GM21390 (cell line): Measurements from ENCODE around the gene CAPZA1.

Experiments used
- ATAC-seq: cut with Tn5 transposase; IDR thresholded peaks from one replicate; pipeline ENCODE4 v1.9.1; 2021; ENCODE audit not compliant: unreplicated experiment

Gene CAPZA1

GRCh38 chr1:112713466-112714312 is 94.1 kb downstream of the CAPZA1 start:
- peak; percentile 30 for ATAC-seq

GRCh38 chr1:112714313-112715263 is 95.0 kb downstream of the CAPZA1 start:
- ATAC-seq, result peak; percentile 9

GRCh38 chr1:112715264-112716053 is 95.8 kb downstream of the CAPZA1 start, which contains the start of gene PPM1J:
Gene PPM1J, minus strand, starts transcription at chr1:112715332. Its CDS starts 31 bp downstream, at chr1:112715301.
- peak; percentile 71 for ATAC-seq

GRCh38 chr1:112716133-112716720 is 96.6 kb downstream of the CAPZA1 start:
- peak; percentile 30 for ATAC-seq

- no peak for ATAC-seq
These were observed 97.7 kb downstream of the CAPZA1 start for GRCh38 chr1:112717263-112717873.

GRCh38 chr1:112718691-112719418 is 99.2 kb downstream of the CAPZA1 start:
- no peak for ATAC-seq

GRCh38 chr1:112719706-112720105 is 100.1 kb downstream of the CAPZA1 start:
- no peak for ATAC-seq

GRCh38 chr1:112720800-112721199 is 101.2 kb downstream of the CAPZA1 start:
- ATAC-seq, result no peak
